Measurements from ENCODE around the gene KCNQ1.
"Not testable (repeated sequence)": the region's sequence is repeated elsewhere in the genome, so short reads cannot be mapped to it uniquely, and the experiment has no call there.

Gene KCNQ1

GRCh38 chr11:2489083-2489482, 44.3 kb downstream of the KCNQ1 start:
- Histone ChIP-seq H3K36me3 (ENCODE audit: low read depth) (no peaks in the 10 kb centered on the region), H3K9me3 (ENCODE audit: severe bottlenecking) (peaks cover 6% of the 10 kb centered on the region), H3K4me3 (ENCODE audit: severe bottlenecking) (no peak overlapping the region), H3K27ac (ENCODE audit: poor library complexity, severe bottlenecking) (no peak overlapping the region), H3K27me3 (ENCODE audit: insufficient read depth, poor library complexity, severe bottlenecking) (peaks cover 15% of the 10 kb centered on the region), H3K4me1 (ENCODE audit: insufficient read depth, poor library complexity, severe bottlenecking) (no peaks in the 10 kb centered on the region)
- DNase-seq (ENCODE audit: low spot score), result no peak
- no peak for ATAC-seq (ENCODE audit: low read depth)
- no peak for TF ChIP-seq CTCF (IDR thresholded peaks at IDR 0.05; ENCODE audit: poor library complexity, severe bottlenecking)

- H3K27ac ChIP-seq (ENCODE audit: poor library complexity, severe bottlenecking); H3K36me3 ChIP-seq (ENCODE audit: low read depth); H3K9me3 ChIP-seq (ENCODE audit: severe bottlenecking); H3K4me1 ChIP-seq (ENCODE audit: insufficient read depth, poor library complexity, severe bottlenecking); ATAC-seq (ENCODE audit: low read depth); H3K27me3 ChIP-seq (ENCODE audit: insufficient read depth, poor library complexity, severe bottlenecking); DNase-seq (ENCODE audit: low spot score); H3K4me3 ChIP-seq (ENCODE audit: severe bottlenecking): not testable (repeated sequence)
Measured at GRCh38 chr11:2497951-2498350, 53.1 kb downstream of the KCNQ1 start.

GRCh38 chr11:2498750-2499149, 53.9 kb downstream of the KCNQ1 start:
- peaks cover 6% of the 10 kb centered on the region for H3K9me3 ChIP-seq (ENCODE audit: severe bottlenecking)
- ATAC-seq (ENCODE audit: low read depth), result no peak
- no peak overlapping the region for H3K27ac ChIP-seq (ENCODE audit: poor library complexity, severe bottlenecking)
- DNase-seq (ENCODE audit: low spot score), result no peak
- no peaks in the 10 kb centered on the region for H3K4me1 ChIP-seq (ENCODE audit: insufficient read depth, poor library complexity, severe bottlenecking)
- H3K27me3 ChIP-seq (ENCODE audit: insufficient read depth, poor library complexity, severe bottlenecking), result peaks cover 6% of the 10 kb centered on the region
- no peak overlapping the region for H3K4me3 ChIP-seq (ENCODE audit: severe bottlenecking)
- no peak for TF ChIP-seq CTCF (IDR thresholded peaks at IDR 0.05; ENCODE audit: poor library complexity, severe bottlenecking)
- no peaks in the 10 kb centered on the region for H3K36me3 ChIP-seq (ENCODE audit: low read depth)

- ATAC-seq (ENCODE audit: low read depth), result no peak
- no peak overlapping the region for H3K27ac ChIP-seq (ENCODE audit: poor library complexity, severe bottlenecking)
- no peak overlapping the region for H3K4me3 ChIP-seq (ENCODE audit: severe bottlenecking)
- no peaks in the 10 kb centered on the region for H3K9me3 ChIP-seq (ENCODE audit: severe bottlenecking)
- no peaks in the 10 kb centered on the region for H3K4me1 ChIP-seq (ENCODE audit: insufficient read depth, poor library complexity, severe bottlenecking)
- H3K36me3 ChIP-seq (ENCODE audit: low read depth), result no peaks in the 10 kb centered on the region
- DNase-seq (ENCODE audit: low spot score), result no peak
- TF ChIP-seq CTCF (IDR thresholded peaks at IDR 0.05; ENCODE audit: poor library complexity, severe bottlenecking), result no peak
- H3K27me3 ChIP-seq (ENCODE audit: insufficient read depth, poor library complexity, severe bottlenecking), result peaks cover 4% of the 10 kb centered on the region
Measured at GRCh38 chr11:2507212-2507901, 62.5 kb downstream of the KCNQ1 start.

GRCh38 chr11:2507945-2508749, 63.3 kb downstream of the KCNQ1 start:
- Histone ChIP-seq H3K36me3 (ENCODE audit: low read depth) (no peaks in the 10 kb centered on the region), H3K9me3 (ENCODE audit: severe bottlenecking) (no peaks in the 10 kb centered on the region), H3K27me3 (ENCODE audit: insufficient read depth, poor library complexity, severe bottlenecking) (peaks cover 4% of the 10 kb centered on the region), H3K27ac (ENCODE audit: poor library complexity, severe bottlenecking) (no peak overlapping the region), H3K4me1 (ENCODE audit: insufficient read depth, poor library complexity, severe bottlenecking) (no peaks in the 10 kb centered on the region), H3K4me3 (ENCODE audit: severe bottlenecking) (no peak overlapping the region)
- no peak for TF ChIP-seq CTCF (IDR thresholded peaks at IDR 0.05; ENCODE audit: poor library complexity, severe bottlenecking)
- no peak for DNase-seq (ENCODE audit: low spot score)
- no peak for ATAC-seq (ENCODE audit: low read depth)
